Retinal pigment epithelial cell (primary cell): ENCODE data around the gene CSH2.
A peak's percentile ranks its signal among the peaks of the same experiment; 100 is the strongest.

Source experiments
- DNase-seq: peaks from one replicate; pipeline ENCODE4 v3.0.0-alpha.2; 2010; ENCODE audit warnings: low read depth
- H3K4me3 ChIP-seq: 2 replicates; pipeline ENCODE4 v1.5.1; 2011; ENCODE audit warnings: mild to moderate bottlenecking, low read length, control low read depth, moderate library complexity
- TF ChIP-seq, protein P1 (sequence below): conservative IDR thresholded peaks from 2 replicates; pipeline ENCODE4 v1.5.1; 2011; ENCODE audit warnings: low read depth, low read length, control low read depth, inconsistent platforms

CSH2 gene

DNA sequence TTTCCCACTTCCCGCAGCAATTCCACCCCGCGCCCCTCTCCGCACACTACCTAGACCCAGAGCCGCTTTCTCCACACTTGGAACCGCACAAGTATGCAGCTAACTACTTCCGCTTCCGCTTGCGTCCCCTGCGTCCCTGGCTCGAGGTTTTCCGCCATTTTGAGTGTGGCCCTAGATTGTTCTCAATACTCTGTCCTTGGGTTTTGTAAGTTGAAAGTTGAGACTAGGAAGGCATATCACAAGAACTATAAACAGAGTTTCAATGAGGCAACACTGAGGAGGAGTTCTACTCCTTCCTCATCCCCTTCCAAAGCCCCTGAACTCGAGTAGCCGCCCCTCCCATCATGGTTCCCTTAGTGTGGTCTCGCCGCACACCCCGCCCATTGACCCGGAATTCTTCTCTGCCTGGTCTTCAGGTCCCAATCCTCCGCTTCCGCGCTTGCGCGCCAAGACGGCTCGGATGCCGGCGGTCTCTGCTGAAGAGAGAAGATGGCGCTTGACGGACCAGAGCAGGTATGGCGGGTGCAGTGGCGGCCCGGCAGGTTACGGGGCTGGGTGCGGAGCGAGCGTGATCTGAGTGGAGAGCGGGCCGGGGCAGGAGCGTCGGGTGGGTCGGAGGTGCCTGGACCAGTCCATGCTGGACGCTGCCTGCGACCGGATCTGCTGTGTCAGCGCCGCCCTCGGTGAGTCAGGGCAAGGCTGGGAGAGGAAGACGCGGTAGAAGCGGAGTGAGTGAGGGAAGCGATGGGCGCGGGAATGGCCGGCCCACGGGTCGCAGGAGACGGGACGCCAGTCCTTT is 46.3 kb downstream of the CSH2 start, which contains the start of the genes FTSJ3 and PSMC5:
Gene FTSJ3 (minus strand): TSS at position 662 of the 799 bp plus-strand sequence. CDS start 761 bp downstream, outside the sequence.
Gene PSMC5 (plus strand): TSS at position 430 of the 799 bp plus-strand sequence. CDS start 60 bp downstream, at position 490.
- TF ChIP-seq, protein P1, sequence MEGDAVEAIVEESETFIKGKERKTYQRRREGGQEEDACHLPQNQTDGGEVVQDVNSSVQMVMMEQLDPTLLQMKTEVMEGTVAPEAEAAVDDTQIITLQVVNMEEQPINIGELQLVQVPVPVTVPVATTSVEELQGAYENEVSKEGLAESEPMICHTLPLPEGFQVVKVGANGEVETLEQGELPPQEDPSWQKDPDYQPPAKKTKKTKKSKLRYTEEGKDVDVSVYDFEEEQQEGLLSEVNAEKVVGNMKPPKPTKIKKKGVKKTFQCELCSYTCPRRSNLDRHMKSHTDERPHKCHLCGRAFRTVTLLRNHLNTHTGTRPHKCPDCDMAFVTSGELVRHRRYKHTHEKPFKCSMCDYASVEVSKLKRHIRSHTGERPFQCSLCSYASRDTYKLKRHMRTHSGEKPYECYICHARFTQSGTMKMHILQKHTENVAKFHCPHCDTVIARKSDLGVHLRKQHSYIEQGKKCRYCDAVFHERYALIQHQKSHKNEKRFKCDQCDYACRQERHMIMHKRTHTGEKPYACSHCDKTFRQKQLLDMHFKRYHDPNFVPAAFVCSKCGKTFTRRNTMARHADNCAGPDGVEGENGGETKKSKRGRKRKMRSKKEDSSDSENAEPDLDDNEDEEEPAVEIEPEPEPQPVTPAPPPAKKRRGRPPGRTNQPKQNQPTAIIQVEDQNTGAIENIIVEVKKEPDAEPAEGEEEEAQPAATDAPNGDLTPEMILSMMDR: peak; percentile 49
- DNase-seq: peak; percentile 78
- peak within 1 kb of the TSS; percentile 96 for H3K4me3 ChIP-seq

DNA sequence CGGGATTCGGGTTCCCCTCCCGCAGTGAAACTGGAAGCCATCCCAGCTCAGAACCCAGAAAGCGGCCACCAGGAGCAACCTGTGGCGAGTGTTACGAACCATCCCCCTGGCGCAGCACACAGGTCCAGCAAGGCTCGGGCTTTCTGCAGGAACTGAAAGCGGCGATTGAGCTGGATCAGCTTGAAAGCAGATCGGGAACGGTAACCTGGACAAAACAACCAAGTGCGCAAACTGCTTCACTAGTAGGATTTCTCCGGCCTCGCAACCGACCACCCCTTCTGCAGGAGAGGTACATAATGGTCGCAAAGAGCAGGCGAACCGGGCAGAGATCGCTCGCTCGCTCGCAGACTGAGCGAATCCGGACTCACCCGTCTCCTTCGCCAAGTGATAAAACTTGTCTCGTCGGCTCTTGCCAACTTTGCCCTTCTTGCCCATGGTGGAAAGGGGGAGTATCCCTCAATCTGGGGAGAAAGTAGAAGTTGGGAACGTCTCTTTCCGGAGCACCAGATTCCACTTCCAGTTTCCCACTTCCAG is 46.9 kb downstream of the CSH2 start:
- DNase-seq: no peak
- TF ChIP-seq, protein P1: no peak
- H3K4me3 ChIP-seq: peak overlapping the region; percentile 96

DNA sequence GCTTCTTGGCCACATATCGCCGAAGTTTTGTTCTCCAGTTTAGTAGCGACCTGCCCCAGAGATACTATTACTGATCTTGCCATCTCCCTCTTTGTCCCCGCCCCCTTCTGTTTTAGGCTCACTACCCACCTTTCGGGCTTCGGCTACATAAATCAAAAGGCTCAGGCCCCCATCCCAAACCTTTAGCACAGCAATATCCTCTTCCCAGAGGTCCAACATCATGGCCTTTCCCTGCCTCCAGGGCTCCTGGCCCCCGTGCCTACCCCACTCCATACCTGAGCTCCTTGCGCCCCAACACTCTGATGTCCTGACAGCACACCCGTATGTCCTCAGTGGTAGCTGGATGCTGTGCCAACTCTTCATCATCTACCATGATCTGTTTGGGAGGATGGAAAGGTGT is 49.1 kb downstream of the CSH2 start:
- no peak overlapping the region for H3K4me3 ChIP-seq
- DNase-seq: no peak
- TF ChIP-seq, protein P1: no peak

DNA sequence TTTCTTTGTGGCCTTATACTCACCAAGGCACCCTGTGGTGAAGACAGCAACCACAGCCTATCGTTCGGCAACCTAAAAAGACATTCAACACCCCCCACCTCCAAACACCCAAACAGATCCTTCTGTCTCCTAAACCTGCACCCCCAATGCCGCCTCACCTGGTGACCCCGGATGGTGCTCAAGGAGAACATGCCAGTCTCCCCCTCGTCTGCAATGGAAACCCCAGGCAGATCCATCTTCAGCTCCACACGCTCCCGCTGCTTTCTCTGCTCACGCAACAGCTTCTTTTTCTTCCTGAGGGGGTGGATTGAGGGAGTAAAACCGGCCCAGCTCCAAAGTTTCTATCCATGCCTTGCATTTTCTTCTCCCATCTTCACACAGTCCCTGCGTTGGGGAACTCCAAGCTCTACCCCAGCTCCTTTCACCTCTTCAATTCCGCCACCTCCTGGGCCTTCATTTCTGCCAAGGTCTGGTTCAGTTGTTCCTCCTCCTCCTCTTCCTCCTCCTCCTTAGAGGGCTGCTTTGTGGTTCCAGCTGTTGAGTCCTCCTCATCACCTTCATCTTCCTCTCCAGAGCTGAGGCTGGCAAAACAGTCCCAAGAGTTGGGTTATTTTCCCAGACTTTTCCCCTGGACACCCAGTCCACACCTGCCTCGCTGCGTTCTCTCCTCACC is 49.7 kb downstream of the CSH2 start:
- no peak overlapping the region for H3K4me3 ChIP-seq
- TF ChIP-seq, protein P1: no peak
- DNase-seq: no peak

DNA sequence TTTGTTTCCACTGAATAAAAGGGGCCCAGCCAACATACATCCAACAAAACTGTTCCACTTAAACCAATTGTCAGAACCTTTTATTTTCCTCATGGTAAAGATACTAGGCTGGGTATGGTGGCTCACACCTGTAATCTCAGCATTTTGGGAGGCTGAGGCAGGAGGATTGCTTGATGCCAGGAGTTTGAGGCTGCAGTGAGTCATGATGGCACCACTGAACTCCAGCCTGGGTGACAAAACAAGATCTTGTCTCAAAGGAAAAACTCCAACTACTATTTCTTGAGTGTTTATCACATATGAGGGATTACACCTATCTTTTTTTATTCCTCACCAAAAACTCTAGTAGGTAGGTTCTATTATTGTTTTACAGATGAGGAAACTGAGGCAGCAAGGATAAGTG is 50.9 kb downstream of the CSH2 start:
- H3K4me3 ChIP-seq: no peak overlapping the region
- TF ChIP-seq, protein P1: no peak
- DNase-seq: no peak
